ENCODE data around the gene KRT81.
"Not testable (repeated sequence)": the region's sequence is repeated elsewhere in the genome, so short reads cannot be mapped to it uniquely, and the experiment has no call there.

KRT81 gene

DNA sequence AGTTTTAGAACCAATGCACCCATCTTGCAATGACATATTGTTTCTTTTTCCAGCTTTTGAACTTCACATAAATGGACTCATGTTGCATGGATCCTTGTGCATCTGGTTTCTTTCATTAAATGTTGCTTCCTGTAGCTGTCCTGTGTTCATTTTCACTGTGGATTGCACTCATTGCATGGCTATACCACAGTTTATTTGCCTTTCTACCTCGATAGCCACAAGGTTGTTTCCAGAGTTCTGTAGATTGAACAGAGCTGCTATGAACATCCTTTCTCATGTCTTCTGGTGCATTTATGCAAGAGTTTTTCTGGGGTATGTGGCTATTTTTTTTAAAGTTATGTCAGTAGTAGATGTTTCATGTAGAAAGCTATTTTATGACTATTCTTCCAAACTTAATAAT, 3.5 kb upstream of the KRT81 start:
- DNase-seq: no peak

DNA sequence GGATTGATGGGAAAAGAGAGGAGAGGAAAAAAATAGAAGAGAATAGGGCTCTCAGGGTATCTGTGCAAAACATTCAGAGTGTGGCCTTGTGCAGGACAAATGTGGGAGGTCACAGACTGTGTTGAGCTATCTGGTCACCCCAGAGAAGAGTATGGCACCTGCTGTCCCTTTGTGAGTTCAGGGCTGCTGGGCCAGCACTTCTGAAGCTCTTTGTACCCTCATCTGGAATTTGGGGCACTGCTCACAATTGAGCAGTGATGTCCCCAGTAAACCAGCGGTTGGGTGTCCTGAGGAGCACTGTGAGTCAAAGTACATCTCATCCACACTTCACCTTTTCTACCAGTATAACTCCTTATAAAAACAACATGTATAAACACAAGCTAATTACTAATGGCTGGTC, 2.6 kb upstream of the KRT81 start:
- no peak for DNase-seq

DNA sequence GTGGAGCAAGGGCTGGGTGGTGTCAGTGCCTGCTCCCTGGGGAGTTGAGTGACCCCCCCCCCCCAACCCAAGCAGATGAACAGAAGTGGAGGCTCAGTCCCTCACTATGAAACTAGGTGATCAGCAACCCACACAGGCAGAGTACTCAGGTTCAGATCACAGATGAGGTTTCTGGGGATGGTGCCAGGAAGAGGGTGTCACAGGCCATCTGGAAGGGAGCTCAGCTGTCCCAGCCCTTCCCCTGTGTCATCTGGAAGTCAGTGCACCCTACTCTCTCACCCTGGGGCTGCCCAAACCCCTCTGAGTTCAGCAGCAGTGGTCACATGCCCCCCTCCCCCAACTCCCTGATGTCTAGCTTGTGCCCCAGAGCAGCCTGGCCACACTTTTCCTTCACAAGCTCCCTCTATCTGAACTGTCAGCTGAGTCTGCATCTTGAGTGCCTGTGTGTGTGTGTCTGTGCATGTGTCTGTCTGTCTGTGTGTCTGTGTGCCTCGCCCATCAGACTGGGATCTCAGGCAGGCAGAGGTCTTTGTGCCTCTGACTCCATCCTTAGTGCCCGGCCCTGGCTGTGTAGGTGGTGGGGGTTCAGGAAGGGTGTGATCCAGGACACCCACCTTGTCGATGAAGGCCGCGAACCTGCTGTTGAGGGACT, 725 bp downstream of the KRT81 start:
- DNase-seq: not testable (repeated sequence)

DNA sequence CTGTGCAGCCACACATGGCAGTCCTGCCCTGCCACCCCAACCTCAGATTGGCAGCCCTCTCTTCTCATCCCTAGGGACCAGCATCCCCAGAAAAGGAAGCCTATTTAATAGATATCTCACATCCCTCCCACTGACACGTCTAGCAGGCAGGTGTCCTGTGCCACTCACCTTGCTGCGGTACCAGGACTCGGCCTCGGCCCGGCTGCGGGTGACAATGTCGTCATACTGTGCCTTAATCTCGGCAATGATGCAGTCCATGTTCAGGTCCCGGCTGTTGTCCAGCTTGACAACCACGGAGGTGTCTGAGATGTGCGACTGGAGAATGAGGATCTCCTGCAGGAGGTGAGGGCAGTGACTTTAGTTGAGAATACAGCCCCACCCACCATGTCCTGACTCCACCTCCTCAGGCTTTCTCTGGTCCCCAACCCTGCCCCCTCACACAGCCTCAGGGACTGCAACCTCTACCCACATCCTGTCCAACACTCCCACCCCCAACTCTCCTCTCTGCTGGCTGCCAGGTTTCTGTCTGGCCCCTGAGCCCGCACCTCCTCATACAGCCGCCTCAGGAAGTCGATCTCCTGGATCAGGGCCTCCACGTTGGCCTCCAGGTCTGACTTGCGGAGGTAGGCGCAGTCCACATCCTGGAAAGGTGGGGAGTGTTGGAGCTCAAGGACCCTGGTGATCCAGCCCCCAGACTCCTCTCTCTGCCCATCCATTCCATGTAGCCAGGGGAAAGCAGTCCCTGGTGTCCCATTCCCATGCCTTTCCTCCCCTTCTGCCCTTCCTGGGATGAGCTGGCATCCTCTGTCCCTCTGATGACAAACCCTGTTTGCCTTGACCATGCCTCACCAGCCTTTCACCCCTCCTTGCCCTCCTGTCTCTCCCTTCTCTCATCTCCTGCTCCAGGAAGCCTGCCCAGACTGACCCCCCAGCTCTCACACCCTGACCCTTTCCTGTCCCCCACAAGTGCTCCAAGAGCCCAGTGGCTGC, 3.2 kb downstream of the KRT81 start:
- not testable (repeated sequence) for DNase-seq

DNA sequence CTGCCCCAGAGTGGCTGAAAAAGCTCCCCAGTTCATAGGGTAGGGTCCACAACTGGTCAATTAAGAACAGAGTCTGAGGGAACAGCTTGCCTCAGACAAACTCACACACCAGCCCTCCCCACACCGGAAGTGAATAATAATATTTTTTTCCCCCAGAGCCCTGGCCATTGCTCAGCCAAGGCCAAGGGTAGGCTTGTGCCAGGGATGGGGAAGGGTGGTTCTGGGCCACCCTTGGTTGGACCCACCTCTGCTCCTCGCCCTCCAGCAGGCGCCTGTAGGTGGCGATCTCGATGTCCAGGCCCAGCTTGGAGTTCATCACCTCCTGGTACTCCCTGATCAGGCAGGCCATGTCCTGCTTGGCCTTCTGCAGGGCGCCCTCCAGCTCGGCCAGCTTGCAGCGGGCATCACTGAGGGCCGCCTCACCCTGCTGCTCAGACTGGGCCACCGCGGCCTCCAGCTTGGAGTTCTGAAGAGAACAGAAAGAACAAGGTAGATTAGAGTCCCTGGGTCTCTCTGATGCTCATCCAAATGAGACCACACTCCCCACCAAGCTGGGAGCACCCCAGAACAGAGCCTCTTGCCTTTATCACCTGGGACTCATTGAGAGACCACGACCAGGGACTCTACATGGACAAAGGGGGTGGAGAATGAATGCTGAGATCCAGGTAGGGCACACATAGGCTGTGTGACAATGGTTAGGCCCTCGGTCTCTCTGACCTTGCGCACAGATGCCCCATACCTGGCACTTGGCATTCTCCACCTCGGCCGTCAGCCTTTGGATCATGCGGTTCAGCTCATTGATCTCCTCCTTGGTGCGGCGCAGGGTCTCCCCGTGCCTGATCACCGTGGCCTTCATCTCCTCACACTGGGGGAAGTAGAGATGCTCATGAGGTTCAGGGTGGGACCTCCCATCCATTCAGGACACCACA, 4.2 kb downstream of the KRT81 start:
- not testable (repeated sequence) for DNase-seq

DNA sequence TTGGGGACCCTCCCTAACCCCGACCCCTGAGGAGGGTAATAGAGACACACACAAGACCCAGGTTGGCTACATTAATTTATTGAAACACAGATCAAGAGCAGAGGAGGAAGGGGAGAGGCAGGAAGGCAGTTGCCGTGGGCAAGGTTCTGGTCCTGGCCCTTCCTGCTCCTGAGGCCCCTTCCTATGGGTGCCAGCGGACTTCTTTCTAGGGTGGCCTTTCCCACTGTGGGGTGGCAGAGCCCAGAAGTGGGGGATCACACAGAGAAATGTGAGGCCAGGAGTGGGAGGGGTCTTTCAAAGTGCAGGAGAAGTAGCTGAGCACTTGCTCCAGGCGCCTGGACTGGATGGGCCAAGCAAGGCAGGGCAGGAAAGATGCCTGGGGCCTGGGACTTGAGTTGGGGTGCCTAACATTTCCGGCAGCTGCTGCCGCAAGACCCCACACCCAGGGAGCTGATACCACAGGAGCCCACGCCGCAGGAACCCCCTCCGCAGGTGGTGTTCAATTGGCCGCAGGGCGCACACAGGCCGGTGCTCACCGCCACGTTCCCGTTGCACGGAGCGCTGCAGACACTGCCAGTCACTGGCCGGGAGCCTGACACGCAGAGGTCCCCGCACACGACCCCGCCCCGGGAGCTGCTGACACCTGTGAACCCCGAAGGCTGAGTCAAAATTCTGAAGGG, 5.3 kb downstream of the KRT81 start:
- DNase-seq: no peak

DNA sequence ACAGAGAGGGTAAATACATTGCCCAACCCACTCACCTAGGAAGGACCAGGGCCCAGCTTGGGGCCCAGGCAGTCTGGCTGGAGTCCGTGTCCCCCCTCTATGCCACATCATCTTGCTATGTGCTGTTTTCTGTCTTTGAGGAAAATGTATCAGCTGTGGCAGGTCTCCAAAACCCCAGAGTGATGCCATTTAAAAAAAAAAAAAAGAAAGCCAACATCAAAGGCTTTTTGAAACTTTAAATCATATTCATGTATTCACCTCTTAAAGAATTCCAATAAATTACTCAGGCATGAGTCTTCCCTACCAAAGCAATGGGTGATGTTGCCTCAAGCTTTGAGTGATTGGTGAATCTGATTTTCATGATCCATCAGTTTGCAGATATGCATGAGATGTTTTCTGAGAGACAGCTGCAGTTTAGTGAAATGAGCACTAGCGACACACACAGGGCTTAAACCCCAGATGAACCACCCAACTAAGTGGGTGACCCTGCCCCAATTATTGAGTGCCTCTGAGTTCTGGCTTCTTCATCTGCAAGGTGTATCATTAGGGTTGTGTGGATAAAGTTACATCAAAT, 6.1 kb downstream of the KRT81 start:
- DNase-seq: no peak

DNA sequence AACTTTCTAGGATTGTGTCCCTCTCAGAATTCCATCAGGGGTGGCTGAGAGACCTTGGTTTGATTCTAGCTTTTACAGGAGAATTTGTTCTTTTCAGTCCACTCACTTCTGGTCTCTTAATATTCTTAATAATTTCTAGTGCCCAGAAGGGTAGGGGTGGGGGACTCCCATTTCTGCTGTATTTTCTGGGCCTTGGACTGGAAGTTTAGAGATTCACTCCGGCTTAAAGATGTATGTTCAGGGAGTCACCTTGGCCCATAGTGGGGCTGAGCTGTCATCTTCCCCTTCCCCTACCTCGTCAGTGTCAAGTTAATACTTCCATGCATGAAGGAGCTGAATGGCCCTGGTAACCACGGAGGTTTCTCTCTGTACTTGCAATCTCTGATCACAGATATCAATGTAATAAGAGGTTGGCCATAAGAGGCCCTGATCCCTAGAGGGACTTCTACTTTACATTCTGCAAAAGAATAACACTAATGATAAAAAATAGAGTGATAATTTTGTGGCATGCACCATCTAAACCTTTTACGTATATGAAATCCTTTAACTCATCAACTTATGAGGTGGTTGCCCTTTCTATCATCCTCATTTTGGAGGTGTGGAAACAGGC, 6.7 kb downstream of the KRT81 start:
- no peak for DNase-seq

DNA sequence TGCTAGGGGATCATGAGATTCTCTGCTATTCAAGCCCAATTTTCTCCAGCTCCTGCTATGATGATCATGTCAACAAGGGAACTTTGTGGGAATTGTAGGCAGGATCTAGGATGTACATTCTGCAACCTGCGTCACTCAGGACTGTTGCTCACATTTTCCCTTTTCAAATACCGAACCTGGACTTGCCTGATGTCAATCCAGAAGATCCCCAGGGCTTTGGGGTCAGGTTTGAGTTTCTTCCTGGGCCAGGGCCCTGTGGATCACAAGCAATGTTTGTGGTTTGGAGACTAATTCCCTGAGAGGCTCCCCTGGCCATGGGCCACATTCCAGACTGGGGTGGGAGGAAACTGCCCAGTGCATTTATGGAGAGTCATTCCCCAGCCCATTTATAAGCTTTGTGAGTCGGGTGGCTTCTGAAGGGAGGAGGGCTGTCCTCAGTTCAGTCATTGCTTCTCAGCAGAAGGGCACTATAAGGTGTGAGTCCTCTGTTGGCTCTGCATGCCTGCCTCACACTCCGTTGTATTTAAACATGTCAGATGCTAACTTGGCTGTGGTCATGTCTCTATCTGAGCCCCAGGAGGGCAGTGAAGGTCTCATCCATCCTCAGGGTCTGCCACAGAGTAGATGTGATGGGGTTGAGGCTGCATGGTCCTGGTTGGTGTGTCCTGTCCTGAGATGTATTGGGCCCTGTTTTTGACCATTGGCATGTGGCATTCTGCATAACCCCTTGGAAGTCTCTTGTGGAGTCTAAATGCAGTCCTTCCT, 10.4 kb downstream of the KRT81 start:
- DNase-seq: no peak

DNA sequence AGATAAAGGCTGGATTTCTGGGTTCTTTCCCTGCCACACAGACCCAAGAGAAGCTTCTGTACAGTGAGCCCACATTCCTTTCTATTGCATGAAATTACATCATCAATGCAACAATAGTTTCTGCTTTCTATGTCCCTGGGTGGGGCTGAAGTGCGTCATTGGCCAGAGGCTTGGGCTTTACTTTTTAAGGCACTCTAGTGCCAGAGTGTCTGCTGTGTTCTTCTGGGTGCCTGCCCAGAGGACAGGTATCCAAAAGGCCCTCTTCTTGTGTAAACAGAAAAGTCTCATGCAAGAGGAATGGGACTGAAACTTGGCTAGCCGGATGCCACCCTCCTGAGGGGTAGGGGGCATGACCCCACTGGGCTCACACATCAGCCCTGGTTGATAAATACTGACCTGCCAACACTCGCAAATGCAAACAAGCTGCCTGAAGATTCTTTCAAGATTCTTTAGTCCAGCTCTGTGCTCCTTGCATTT, 11.0 kb downstream of the KRT81 start:
- no peak for DNase-seq

DNA sequence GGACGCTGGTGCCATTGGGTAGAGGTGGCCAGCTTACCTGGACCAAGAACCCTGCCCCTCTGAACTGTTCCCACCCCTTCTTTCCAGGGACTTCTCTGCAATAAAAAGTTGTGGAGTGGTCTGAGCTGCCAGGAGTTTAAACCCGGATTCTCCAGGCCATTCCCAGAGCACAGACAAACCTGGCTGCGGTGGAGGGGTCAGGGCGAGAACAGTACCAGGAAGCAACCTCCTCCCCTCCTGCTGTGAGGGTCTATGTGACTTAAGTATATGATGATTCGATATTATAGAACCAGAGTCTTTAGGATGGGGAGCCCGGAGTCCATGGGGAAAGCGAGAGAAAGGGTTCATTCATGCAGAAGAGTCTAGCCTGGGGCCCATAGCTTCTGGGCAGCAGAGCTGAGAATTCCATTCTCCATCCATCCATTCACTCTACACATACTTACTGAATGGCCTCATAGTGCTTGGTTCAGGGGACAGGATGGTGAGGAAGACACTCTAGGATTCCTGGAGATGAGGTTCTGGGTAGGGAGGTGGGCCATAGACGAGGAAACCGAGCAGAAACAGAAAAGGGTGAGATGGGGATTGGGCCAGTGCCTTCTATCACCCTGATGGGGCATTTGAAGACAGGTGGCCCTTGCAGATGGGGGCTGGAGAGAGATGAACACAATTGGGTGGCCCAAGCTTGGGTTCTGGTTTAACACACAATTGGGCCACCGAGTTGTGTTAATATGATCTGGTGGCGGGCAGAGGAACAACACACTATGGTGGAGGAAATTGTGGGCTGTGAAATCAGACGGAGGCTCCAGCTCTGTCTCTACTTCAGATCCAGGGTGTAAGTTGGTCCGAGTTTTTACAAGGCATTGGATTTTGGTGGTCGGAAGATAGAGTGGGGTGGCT, 11.7 kb downstream of the KRT81 start:
- no peak for DNase-seq

DNA sequence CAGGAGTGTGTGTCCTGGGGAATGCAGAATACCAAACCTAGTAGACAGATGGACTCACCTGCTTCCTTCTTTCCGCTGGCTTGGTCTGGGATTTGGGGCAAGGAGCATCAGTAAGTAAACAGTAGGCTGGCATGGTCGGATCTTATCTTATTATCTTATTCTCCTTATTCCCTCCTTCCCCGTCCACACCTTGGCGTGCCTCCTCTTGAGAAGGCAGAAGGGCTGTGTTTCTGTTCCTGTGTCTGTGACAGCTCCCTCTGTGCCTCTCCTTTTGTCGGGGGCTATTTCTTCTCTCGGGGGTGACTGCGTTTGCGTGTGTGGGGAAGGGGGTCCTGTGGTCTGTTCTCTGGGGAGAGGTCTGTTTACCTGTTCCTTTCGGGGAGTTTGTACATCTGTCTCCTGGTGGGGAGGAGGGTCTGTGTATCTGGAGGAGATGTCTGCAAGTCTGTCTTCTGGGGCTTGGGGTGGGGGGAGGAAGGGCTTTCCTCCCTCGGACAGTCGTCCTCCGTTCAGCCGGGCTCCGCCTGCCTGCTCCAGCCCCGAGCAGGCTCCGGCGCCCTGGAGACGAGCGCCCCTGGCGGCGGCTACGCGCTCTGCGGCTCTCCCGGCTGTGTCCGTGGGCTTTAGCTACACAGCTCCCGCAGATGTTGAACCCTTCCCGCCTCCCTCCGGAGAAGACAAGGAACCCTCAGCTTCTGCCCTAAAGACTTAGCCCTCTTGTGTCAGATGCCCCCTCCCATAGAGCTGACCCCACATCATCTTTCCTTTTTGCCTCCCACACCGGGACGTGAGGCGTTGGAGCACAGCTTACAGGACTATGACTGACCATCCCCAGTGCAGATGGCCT, 12.5 kb downstream of the KRT81 start:
- no peak for DNase-seq

DNA sequence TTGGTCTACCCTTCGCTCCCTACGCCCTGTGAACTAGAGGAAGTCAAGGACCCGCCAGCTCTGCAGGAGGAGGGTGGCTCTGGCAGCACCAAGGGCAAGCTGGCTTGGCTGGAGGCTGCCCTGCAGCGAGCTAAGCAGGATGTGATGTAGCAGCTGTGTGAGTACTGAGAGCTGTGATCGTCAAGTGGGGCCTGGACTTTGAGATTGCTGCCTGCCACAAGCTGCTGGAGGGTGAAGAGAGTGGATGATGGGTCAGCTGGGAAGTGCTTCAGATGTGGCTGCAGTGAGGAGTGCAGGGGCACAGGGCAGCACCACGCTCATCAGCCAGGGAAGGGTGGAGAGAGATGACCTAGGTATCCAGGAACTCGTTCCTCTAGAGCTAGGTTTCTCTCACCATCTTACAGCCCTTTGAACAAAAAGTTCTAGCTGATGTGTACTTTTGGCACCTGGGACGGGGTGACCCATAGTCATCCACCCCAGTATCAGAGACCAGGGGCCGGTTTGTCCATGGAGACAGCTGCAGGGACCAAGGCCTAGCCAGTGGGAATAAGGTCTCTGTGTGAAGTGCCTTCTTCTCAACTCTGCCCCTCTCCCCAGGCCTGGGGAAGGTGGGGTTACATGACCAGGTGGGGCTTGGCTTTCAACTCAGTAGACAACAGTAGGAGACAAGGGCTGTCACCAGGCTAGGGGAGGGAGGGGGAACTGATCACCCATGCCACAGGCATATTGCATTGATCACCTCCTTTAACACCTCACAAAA, 13.7 kb downstream of the KRT81 start:
- no peak for DNase-seq

DNA sequence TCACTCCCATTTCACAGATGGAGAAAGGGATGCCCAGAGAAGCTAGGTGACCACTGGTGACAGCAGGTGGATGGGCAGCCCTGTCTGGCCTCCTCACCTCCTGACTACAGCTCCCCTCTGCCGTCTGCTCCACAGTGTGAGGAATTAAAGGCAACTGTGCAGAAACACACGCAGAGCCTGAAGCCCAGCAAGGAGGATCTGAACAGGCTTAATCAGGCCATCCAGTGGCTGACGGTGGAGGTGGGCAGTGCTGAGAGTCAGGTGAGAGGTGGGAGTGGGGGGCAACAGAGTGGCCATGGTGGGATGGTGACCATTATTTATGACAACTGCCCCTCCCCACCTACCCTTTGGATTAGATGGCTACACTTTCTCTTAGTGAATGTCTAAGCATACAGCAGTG, 15.6 kb downstream of the KRT81 start:
- DNase-seq: no peak

DNA sequence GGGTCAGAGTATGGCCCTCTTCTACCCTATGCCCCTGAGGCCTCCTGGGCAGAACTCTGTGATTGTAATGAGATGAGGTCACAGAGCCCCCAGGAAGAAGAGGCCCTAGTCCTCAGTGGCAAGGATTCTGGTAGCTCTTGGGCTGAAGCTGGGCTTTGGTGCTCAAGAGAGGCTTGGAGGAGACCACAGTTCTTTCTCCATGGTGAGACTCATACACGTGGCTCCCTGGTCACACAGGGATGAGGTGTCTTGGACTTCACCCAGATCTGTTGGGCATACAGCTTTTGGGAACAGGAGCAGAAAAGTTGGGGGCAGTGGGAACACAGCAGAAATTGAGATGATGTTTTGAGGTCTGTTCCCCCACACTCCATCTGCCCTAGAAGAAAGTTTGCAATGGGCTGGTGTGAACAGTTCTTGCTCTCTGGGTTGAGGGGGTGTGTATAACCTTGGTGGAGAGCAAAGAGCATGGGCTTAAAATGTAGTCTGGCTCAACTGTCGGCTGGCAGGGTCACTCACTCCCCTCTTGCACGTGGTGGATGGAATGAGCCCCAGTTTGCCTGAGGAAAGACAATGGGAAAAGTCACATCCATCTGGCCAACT, 16.7 kb downstream of the KRT81 start, which contains the start of gene KRT86:
TSS of gene KRT86 (plus strand) at position 125 of the 600 bp plus-strand sequence. CDS start 27,272 bp downstream, outside the sequence.
- DNase-seq: no peak

DNA sequence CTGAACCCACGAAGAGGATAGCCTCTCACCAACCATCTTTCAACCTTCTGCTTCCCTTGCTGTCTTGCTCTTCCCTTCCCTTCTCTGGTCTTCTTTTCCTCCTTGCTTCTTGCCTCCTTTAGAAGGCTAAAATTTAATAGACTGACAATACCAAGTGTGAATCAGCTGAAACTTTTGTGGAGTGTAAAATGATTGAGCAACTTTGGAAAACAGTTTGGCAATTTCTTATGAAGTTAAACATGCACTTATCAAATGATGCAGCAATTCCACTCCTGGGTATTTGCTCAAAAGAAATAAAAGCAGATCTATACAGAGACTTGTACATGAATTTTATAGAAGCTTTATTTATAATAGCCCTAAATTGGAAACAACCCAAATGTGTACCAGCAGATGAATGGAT, 20.2 kb downstream of the KRT81 start:
- no peak for DNase-seq

DNA sequence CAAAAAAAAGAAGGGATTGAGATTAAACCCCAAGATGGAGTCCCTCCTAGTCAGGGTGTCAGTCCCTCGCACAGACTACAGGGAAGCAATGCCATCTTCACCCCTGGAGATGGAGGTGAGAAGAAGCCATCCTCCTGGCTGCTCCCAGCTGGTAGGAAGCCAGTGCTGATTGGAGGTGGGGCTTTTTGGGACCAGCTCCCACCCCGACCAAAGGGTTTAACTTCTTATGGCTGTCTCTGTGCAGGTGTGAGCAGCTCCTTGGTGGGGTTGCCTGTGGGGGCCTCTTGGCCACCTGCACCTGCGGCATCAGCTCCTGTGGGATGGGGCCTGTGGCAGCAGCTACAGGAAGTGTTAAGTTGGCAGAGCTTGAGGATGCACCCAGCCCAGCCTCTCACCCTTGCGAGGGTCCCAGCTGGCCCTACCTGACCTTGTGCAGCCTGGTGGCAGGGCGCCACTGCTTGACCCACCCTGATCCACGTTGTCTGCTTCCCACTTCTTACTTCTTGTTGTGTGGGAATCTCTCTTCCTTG, 20.7 kb downstream of the KRT81 start:
- no peak for DNase-seq

Measured in T1000 (cell line).